GM18508 (cell line): ENCODE data around the gene DLG2.

Experiments
- ATAC-seq: cut with Tn5 transposase; IDR thresholded peaks from one replicate; pipeline ENCODE4 v1.9.1; 2021; ENCODE audit warnings: moderate number of reproducible peaks; ENCODE audit not compliant: insufficient read depth, unreplicated experiment

The DLG2 gene

GRCh38 chr11:84036664-84037194 lies 1590.4 kb downstream of the DLG2 start:
- ATAC-seq, result no peak

GRCh38 chr11:84035645-84036044 lies 1591.5 kb downstream of the DLG2 start:
- ATAC-seq, result no peak

GRCh38 chr11:84034484-84034883 lies 1592.7 kb downstream of the DLG2 start:
- no peak for ATAC-seq

- no peak for ATAC-seq
Observed at GRCh38 chr11:84024266-84024665, 1602.9 kb downstream of the DLG2 start.

- no peak for ATAC-seq
Observed at GRCh38 chr11:84022695-84023094, 1604.4 kb downstream of the DLG2 start.

- no peak for ATAC-seq
Observed at GRCh38 chr11:84022201-84022600, 1604.9 kb downstream of the DLG2 start.

GRCh38 chr11:84021291-84021690 lies 1605.9 kb downstream of the DLG2 start:
- no peak for ATAC-seq

GRCh38 chr11:84019571-84020194 lies 1607.5 kb downstream of the DLG2 start:
- ATAC-seq, result no peak

GRCh38 chr11:84014539-84014938 lies 1612.6 kb downstream of the DLG2 start:
- ATAC-seq, result no peak

GRCh38 chr11:84012171-84012826 lies 1614.8 kb downstream of the DLG2 start:
- no peak for ATAC-seq

GRCh38 chr11:84003181-84003580 lies 1624.0 kb downstream of the DLG2 start:
- no peak for ATAC-seq

GRCh38 chr11:83998921-83999320 lies 1628.2 kb downstream of the DLG2 start:
- no peak for ATAC-seq

GRCh38 chr11:83990160-83990733 lies 1636.9 kb downstream of the DLG2 start:
- no peak for ATAC-seq

GRCh38 chr11:83982825-83983224 lies 1644.3 kb downstream of the DLG2 start:
- ATAC-seq, result no peak

- no peak for ATAC-seq
Observed at GRCh38 chr11:83979593-83979992, 1647.6 kb downstream of the DLG2 start.

- no peak for ATAC-seq
Observed at GRCh38 chr11:83978942-83979341, 1648.2 kb downstream of the DLG2 start.

GRCh38 chr11:83976086-83976485 lies 1651.1 kb downstream of the DLG2 start:
- ATAC-seq, result no peak

GRCh38 chr11:83972536-83972935 lies 1654.6 kb downstream of the DLG2 start:
- no peak for ATAC-seq

- no peak for ATAC-seq
Observed at GRCh38 chr11:83971063-83971462, 1656.1 kb downstream of the DLG2 start.

- ATAC-seq, result peak; percentile 62
Observed at GRCh38 chr11:83970061-83970671, 1657.0 kb downstream of the DLG2 start.
